ENCODE results near the gene CFI.

- TF ChIP-seq CTCF (conservative IDR thresholded peaks at IDR 0.05; ENCODE audit: low read length) = no peak
- TF ChIP-seq EZH2phosphoT487 (IDR thresholded peaks at IDR 0.05; ENCODE audit: borderline replicate concordance, low read depth, low read length) = no peak
Observed at GRCh38 chr4:109811707-109812106, 9.9 kb upstream of the CFI start.
